H9 (cell line): ENCODE results near the gene BLVRB. TPM values are rescaled to one million over a fixed set of nuclear protein-coding genes. Genes with fewer than 3 reads are reported as not detected.

Experiments
- DNase-seq: peaks from one replicate; pipeline ENCODE4 v3.0.0-alpha.2; 2017
- H2AFZ ChIP-seq: one replicate; pipeline ENCODE4 v1.6.1; 2013; ENCODE audit warnings: mild to moderate bottlenecking, low read length, control low read depth, moderate library complexity
- H2AK5ac ChIP-seq: 2 replicates; pipeline ENCODE4 v1.6.1; 2013; ENCODE audit warnings: low read length, control low read depth, mixed read lengths; ENCODE audit not compliant: insufficient read length
- H2BK120ac ChIP-seq: one replicate; pipeline ENCODE4 v1.6.1; 2013; ENCODE audit warnings: low read depth, mild to moderate bottlenecking, low read length, control low read depth, inconsistent platforms; ENCODE audit not compliant: poor library complexity, severe bottlenecking
- H2BK12ac ChIP-seq: 2 replicates; pipeline ENCODE4 v1.6.1; 2013; ENCODE audit warnings: low read length, control low read depth, mixed read lengths, low read depth; ENCODE audit not compliant: insufficient read length
- H2BK15ac ChIP-seq: 2 replicates; pipeline ENCODE4 v1.6.1; 2013; ENCODE audit warnings: low read depth, low read length, control low read depth
- H2BK20ac ChIP-seq: one replicate; pipeline ENCODE4 v1.6.1; 2013; ENCODE audit warnings: low read depth, mild to moderate bottlenecking, low read length, control low read depth, inconsistent platforms; ENCODE audit not compliant: poor library complexity, severe bottlenecking
- H2BK5ac ChIP-seq: 2 replicates; pipeline ENCODE4 v1.6.1; 2013; ENCODE audit warnings: low read length, control low read depth, mixed read lengths; ENCODE audit not compliant: insufficient read length
- H3K14ac ChIP-seq: 2 replicates; pipeline ENCODE4 v1.6.1; 2013; ENCODE audit warnings: low read length, control low read depth; ENCODE audit not compliant: insufficient read depth
- H3K18ac ChIP-seq: 2 replicates; pipeline ENCODE4 v1.6.1; 2013; ENCODE audit warnings: low read depth, mild to moderate bottlenecking, mixed read lengths, low read length, control low read depth; ENCODE audit not compliant: insufficient read length
- H3K23ac ChIP-seq: 2 replicates; pipeline ENCODE4 v1.6.1; 2013; ENCODE audit warnings: low read length, control low read depth, mixed read lengths, low read depth; ENCODE audit not compliant: insufficient read length
- H3K23me2 ChIP-seq: 2 replicates; pipeline ENCODE4 v1.6.1; 2013; ENCODE audit warnings: low read depth, mild to moderate bottlenecking, mixed read lengths, low read length, control low read depth; ENCODE audit not compliant: insufficient read length, poor library complexity, severe bottlenecking
- H3K27ac ChIP-seq: 2 replicates; pipeline ENCODE4 v1.5.1; 2013; ENCODE audit warnings: low read length, control low read depth, mixed read lengths, low read depth; ENCODE audit not compliant: insufficient read length
- H3K27me3 ChIP-seq: 2 replicates; pipeline ENCODE4 v1.6.1; 2013; ENCODE audit warnings: low read length, control low read depth, inconsistent platforms; ENCODE audit not compliant: insufficient read depth
- H3K4ac ChIP-seq: 2 replicates; pipeline ENCODE4 v1.6.1; 2013; ENCODE audit warnings: low read depth, mild to moderate bottlenecking, control low read depth, inconsistent platforms, low read length, moderate library complexity
- H3K4me1 ChIP-seq: 2 replicates; pipeline ENCODE4 v1.6.1; 2013; ENCODE audit warnings: low read length, control low read depth, inconsistent platforms; ENCODE audit not compliant: insufficient read depth
- H3K4me2 ChIP-seq: 2 replicates; pipeline ENCODE4 v1.6.1; 2013; ENCODE audit warnings: low read length, control low read depth, mixed read lengths; ENCODE audit not compliant: insufficient read length, insufficient read depth
- H3K56ac ChIP-seq: 2 replicates; pipeline ENCODE4 v1.6.1; 2013; ENCODE audit warnings: low read depth, mild to moderate bottlenecking, mixed read lengths, low read length, control low read depth; ENCODE audit not compliant: insufficient read length
- H3K79me1 ChIP-seq: 2 replicates; pipeline ENCODE4 v1.6.1; 2013; ENCODE audit warnings: low read depth, mild to moderate bottlenecking, moderate library complexity, low read length, control low read depth, inconsistent platforms; ENCODE audit not compliant: insufficient read depth, poor library complexity, severe bottlenecking
- H3K79me2 ChIP-seq: 2 replicates; pipeline ENCODE4 v1.6.1; 2013; ENCODE audit warnings: low read length, control low read depth, inconsistent platforms; ENCODE audit not compliant: insufficient read depth
- H3K9ac ChIP-seq: 2 replicates; pipeline ENCODE4 v1.6.1; 2013; ENCODE audit warnings: low read length, control low read depth, mixed read lengths; ENCODE audit not compliant: insufficient read length; ENCODE audit errors: extremely low read depth
- H3K9me3 ChIP-seq: one replicate; pipeline ENCODE4 v1.6.1; 2013; ENCODE audit warnings: low read depth, low read length, inconsistent platforms; ENCODE audit not compliant: control insufficient read depth
- H3T11ph ChIP-seq: one replicate; pipeline ENCODE4 v1.6.1; 2013; ENCODE audit warnings: mild to moderate bottlenecking, low read length, control low read depth, inconsistent platforms
- H4K20me1 ChIP-seq: one replicate; pipeline ENCODE4 v1.6.1; 2013; ENCODE audit not compliant: control insufficient read depth, insufficient read length, insufficient read depth
- H4K5ac ChIP-seq: 2 replicates; pipeline ENCODE4 v1.6.1; 2013; ENCODE audit warnings: low read depth, mild to moderate bottlenecking, mixed read lengths, low read length, control low read depth; ENCODE audit not compliant: insufficient read length
- H4K8ac ChIP-seq: replicated peaks from 2 replicates; pipeline ENCODE4 v1.6.1; 2013; ENCODE audit warnings: low read length, control low read depth, mixed read lengths, low read depth; ENCODE audit not compliant: insufficient read length
- H4K91ac ChIP-seq: 2 replicates; pipeline ENCODE4 v1.6.1; 2013; ENCODE audit warnings: low read depth, mild to moderate bottlenecking, moderate library complexity, mixed read lengths, low read length, control low read depth; ENCODE audit not compliant: insufficient read length
- H3K27ac Mint-ChIP-seq, 3 experiments: 2 replicates in 2 of 3; 3 replicates in 1 of 3; pipeline ENCODE4 v1.8.0; 2020 to 2021; ENCODE audit warnings: mixed read lengths in 3 of 3, mild to moderate bottlenecking in 1 of 3, moderate library complexity in 1 of 3
- H3K27me3 Mint-ChIP-seq: 2 replicates; pipeline ENCODE4 v1.8.0; 2021; ENCODE audit warnings: low read depth, mild to moderate bottlenecking, moderate library complexity, mixed read lengths
- H3K36me3 Mint-ChIP-seq, 3 experiments: 2 replicates in 2 of 3; 3 replicates in 1 of 3; pipeline ENCODE4 v1.8.0; 2020 to 2021; ENCODE audit warnings: low read depth in 3 of 3, mixed read lengths in 3 of 3; ENCODE audit not compliant: insufficient read depth in 1 of 3
- H3K4me1 Mint-ChIP-seq, 2 experiments: 2 replicates each; pipeline ENCODE4 v1.8.0; 2020; ENCODE audit warnings: mixed read lengths in 2 of 2
- H3K4me3 Mint-ChIP-seq, 2 experiments: 2 replicates in 1 of 2; 3 replicates in 1 of 2; pipeline ENCODE4 v1.8.0; 2020 to 2021; ENCODE audit warnings: mild to moderate bottlenecking in 2 of 2, mixed read lengths in 2 of 2, moderate library complexity in 1 of 2
- H3K9me3 Mint-ChIP-seq, 2 experiments: 2 replicates in 1 of 2; 3 replicates in 1 of 2; pipeline ENCODE4 v1.8.0; 2020; ENCODE audit warnings: mild to moderate bottlenecking in 2 of 2, mixed read lengths in 2 of 2, moderate library complexity in 1 of 2
- CTCF ChIP-seq: fragments of 200-600 bp; sonication (generic); conservative IDR thresholded peaks from 3 replicates; pipeline ENCODE4 v1.8.0; 2021; ENCODE audit warnings: antibody characterized with exemption, mild to moderate bottlenecking
- WGBS: extraction: QIAGEN DNeasy Blood & Tissue Kit; methylation state at CpG from one replicate; pipeline ENCODE4 v1.1.7; 2013; ENCODE audit warnings: missing lambda C conversion rate, low lambda C conversion rate, mixed read lengths; ENCODE audit not compliant: insufficient read length; ENCODE audit errors: extremely low coverage; 5-methylcytosine and 5-hydroxymethylcytosine counted together
- total RNA-seq: library from RNA; stranded (reverse); gene quantifications from 2 replicates; pipeline ENCODE4 v1.2.1, GENCODE V29; 2021

Gene BLVRB
- total RNA-seq, 1 experiment from 2014 or later = 27.9 TPM

- no peaks in the 10 kb centered on the region for H3K23me2 ChIP-seq
- no peak overlapping the region for H3K4ac ChIP-seq
- H3K4me1 ChIP-seq = no peaks in the 10 kb centered on the region
- no peak overlapping the region for H4K91ac ChIP-seq
- H2AK5ac ChIP-seq = no peak overlapping the region
- H3K4me1 Mint-ChIP-seq = no peaks in the 10 kb centered on the region
- H3K4me3 Mint-ChIP-seq = no peak overlapping the region
- H3K9ac ChIP-seq = no peak overlapping the region
- H2BK5ac ChIP-seq = no peak overlapping the region
- peaks cover 8 to 11% of the 10 kb centered on the region in 2 experiments; a peak in 4 of 5 replicates for H3K9me3 Mint-ChIP-seq
- no peak overlapping the region for H3K4me2 ChIP-seq
- H2AFZ ChIP-seq = no peak overlapping the region
- no peaks in the 10 kb centered on the region for H3K9me3 ChIP-seq
- TF ChIP-seq CTCF = no peak
- H3K23ac ChIP-seq = no peak overlapping the region
- no peak overlapping the region for H3T11ph ChIP-seq
- no peak overlapping the region for H3K14ac ChIP-seq
- no peak overlapping the region for H2BK15ac ChIP-seq
- DNase-seq = no peak
- no peaks in the 10 kb centered on the region for H3K79me1 ChIP-seq
- WGBS = 100% methylated on average over 1 of the region's 1 CpG
- no peaks in the 10 kb centered on the region for H3K27me3 ChIP-seq
- no peak overlapping the region for H2BK120ac ChIP-seq
- no peak overlapping the region for H3K56ac ChIP-seq
- H3K27ac ChIP-seq = no peak overlapping the region
- no peak overlapping the region for H3K27ac Mint-ChIP-seq
- H3K18ac ChIP-seq = no peak overlapping the region
- no peak overlapping the region for H2BK12ac ChIP-seq
- H3K36me3 Mint-ChIP-seq = no peaks in the 10 kb centered on the region; a peak in 2 of 7 replicates
- no peak overlapping the region for H2BK20ac ChIP-seq
- H3K27me3 Mint-ChIP-seq = peaks cover 56% of the 10 kb centered on the region
- no peaks in the 10 kb centered on the region for H3K79me2 ChIP-seq
- no peaks in the 10 kb centered on the region for H4K20me1 ChIP-seq
- H4K5ac ChIP-seq = no peak overlapping the region
- no peak overlapping the region for H4K8ac ChIP-seq
Observed at GRCh38 chr19:40494191-40494838, 28.8 kb upstream of the BLVRB start.
